Lung (tissue), 16 donors: Measurements from ENCODE around the gene DPH2. TPM values are rescaled to one million over a fixed set of nuclear protein-coding genes. Genes with fewer than 3 reads are reported as not detected.

Source experiments
- ATAC-seq: fragments of 200-7000 bp; cut with Tn5 transposase; one replicate; pipeline ENCODE4 v1.9.1; 2020; ENCODE audit warnings: moderate number of reproducible peaks; ENCODE audit not compliant: insufficient read depth, low FRiP score
- DNase-seq, 3 donors: peaks; one replicate each; pipeline ENCODE4 v3.0.0-alpha.2; 2013 to 2017
- H3K27ac ChIP-seq, 2 donors: one replicate each; pipeline ENCODE4 v1.5.1; 2013; ENCODE audit warnings: mild to moderate bottlenecking in 2 of 2, moderate library complexity in 2 of 2, control low read depth in 1 of 2, inconsistent platforms in 1 of 2, low read depth in 1 of 2, low read length in 1 of 2
- H3K27me3 ChIP-seq, 3 donors: one replicate each; pipeline ENCODE4 v1.5.1; 2013; ENCODE audit warnings: low read length in 2 of 3; ENCODE audit not compliant: control insufficient read depth in 3 of 3, insufficient read depth in 3 of 3
- H3K36me3 ChIP-seq, 4 donors: one replicate each; pipeline ENCODE4 v1.5.1; 2013; ENCODE audit warnings: low read length in 4 of 4, mild to moderate bottlenecking in 1 of 4, moderate library complexity in 1 of 4; ENCODE audit not compliant: control insufficient read depth in 4 of 4, insufficient read depth in 4 of 4
- H3K4me1 ChIP-seq, 5 donors: one replicate each; pipeline ENCODE4 v1.5.1; 2013; ENCODE audit warnings: low read length in 5 of 5, mild to moderate bottlenecking in 2 of 5, moderate library complexity in 1 of 5; ENCODE audit not compliant: control insufficient read depth in 5 of 5, insufficient read depth in 5 of 5
- H3K4me3 ChIP-seq: one replicate; pipeline ENCODE4 v1.5.1; 2013; ENCODE audit warnings: mild to moderate bottlenecking, control low read depth, moderate library complexity
- H3K9ac ChIP-seq, 2 donors: one replicate each; pipeline ENCODE4 v1.5.1; 2013; ENCODE audit warnings: low read length in 2 of 2, control low read depth in 1 of 2; ENCODE audit not compliant: insufficient read depth in 1 of 2
- H3K9me3 ChIP-seq, 4 donors: one replicate each; pipeline ENCODE4 v1.5.1; 2013; ENCODE audit warnings: low read length in 3 of 4, mild to moderate bottlenecking in 1 of 4, moderate library complexity in 1 of 4; ENCODE audit not compliant: control insufficient read depth in 4 of 4, insufficient read depth in 3 of 4
- WGBS, 2 donors: extraction: QIAGEN DNeasy Blood & Tissue Kit; methylation state at CpG; one replicate each; pipeline ENCODE4 v1.1.7; 2013; 5-methylcytosine and 5-hydroxymethylcytosine counted together
- long read RNA-seq, 5 donors: transcript quantifications; one replicate each; lab custom pipeline, GENCODE V29; 2026
- polyA plus RNA-seq, 2 donors: library from polyadenylated mRNA; stranded (reverse); fragments of 200-250 nt; gene quantifications; one replicate each; pipeline ENCODE4 v1.2.1, GENCODE V29; 2013
- total RNA-seq, 2 donors: library from RNA; depleted of rRNA in 1 of 2; stranded (reverse); fragments of >200 nt in 1 of 2; gene quantifications; one replicate each; pipeline ENCODE4 v1.2.1, GENCODE V29; 2014 to 2021
- TF ChIP-seq, protein P1 (sequence below): IDR thresholded peaks from 2 replicates; pipeline ENCODE4 v1.5.1; 2012; ENCODE audit warnings: mild to moderate bottlenecking; ENCODE audit errors: control extremely low read depth, extremely low read depth
- donor health status: control.
- donor health status: control.
- donor health status: Bipolar disorder and iron deficiency.
- donor health status: healthy.
- donor health status: DM: yes; HTN: yes; CAD: no.

The DPH2 gene
- total RNA-seq (10 to 100 TPM; 17.1 to 25.5 TPM), polyA plus RNA-seq (10 to 100 TPM; 11.6 to 28.5 TPM)
- long read RNA-seq, donor 1, partial matches to known transcripts, result 5 of 10 reads
- long read RNA-seq, donor 1, other reads (novel, unspliced or antisense), result 0 of 10 reads
- long read RNA-seq, donor 2, partial matches to known transcripts, result 0 of 4 reads
- long read RNA-seq, donor 2, other reads (novel, unspliced or antisense), result 0 of 4 reads
- long read RNA-seq, donor 3, partial matches to known transcripts, result 0 of 3 reads
- long read RNA-seq, donor 3, other reads (novel, unspliced or antisense), result 0 of 3 reads
- long read RNA-seq, donor 4, partial matches to known transcripts, result 0 of 2 reads
- long read RNA-seq, donor 4, other reads (novel, unspliced or antisense), result 0 of 2 reads
- long read RNA-seq, donor 5, partial matches to known transcripts, result 0 of 5 reads
- long read RNA-seq, donor 5, other reads (novel, unspliced or antisense), result 0 of 5 reads

- Histone ChIP-seq H3K9ac (peak within 1 kb of the TSS in 1 of 2 donors; percentile 11), H3K27ac (peak within 1 kb of the TSS; percentile 49 to 50), H3K27me3 (no peaks in the 10 kb centered on the region), H3K36me3 (peaks cover 4 to 19% (median 5%) of the 10 kb centered on the region in 4 donors), H3K4me1 (peaks cover 0 to 15% (median 0%) of the 10 kb centered on the region in 5 donors), H3K4me3 (peak within 1 kb of the TSS; percentile 71), H3K9me3 (no peaks in the 10 kb centered on the region)
- peak; percentile 92 for ATAC-seq
- TF ChIP-seq, protein P1, sequence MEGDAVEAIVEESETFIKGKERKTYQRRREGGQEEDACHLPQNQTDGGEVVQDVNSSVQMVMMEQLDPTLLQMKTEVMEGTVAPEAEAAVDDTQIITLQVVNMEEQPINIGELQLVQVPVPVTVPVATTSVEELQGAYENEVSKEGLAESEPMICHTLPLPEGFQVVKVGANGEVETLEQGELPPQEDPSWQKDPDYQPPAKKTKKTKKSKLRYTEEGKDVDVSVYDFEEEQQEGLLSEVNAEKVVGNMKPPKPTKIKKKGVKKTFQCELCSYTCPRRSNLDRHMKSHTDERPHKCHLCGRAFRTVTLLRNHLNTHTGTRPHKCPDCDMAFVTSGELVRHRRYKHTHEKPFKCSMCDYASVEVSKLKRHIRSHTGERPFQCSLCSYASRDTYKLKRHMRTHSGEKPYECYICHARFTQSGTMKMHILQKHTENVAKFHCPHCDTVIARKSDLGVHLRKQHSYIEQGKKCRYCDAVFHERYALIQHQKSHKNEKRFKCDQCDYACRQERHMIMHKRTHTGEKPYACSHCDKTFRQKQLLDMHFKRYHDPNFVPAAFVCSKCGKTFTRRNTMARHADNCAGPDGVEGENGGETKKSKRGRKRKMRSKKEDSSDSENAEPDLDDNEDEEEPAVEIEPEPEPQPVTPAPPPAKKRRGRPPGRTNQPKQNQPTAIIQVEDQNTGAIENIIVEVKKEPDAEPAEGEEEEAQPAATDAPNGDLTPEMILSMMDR, result no peak
- DNase-seq, result peak; percentile 97 to 99 (median 98)
- 1% methylated on average over 47 of the region's 47 CpGs for WGBS, 2 donors
These were observed at the start of gene DPH2 for GRCh38 chr1:43969746-43970466. Gene DPH2, plus strand, starts transcription at chr1:43970010. Its CDS starts 166 bp downstream, at chr1:43970176.

DNA sequence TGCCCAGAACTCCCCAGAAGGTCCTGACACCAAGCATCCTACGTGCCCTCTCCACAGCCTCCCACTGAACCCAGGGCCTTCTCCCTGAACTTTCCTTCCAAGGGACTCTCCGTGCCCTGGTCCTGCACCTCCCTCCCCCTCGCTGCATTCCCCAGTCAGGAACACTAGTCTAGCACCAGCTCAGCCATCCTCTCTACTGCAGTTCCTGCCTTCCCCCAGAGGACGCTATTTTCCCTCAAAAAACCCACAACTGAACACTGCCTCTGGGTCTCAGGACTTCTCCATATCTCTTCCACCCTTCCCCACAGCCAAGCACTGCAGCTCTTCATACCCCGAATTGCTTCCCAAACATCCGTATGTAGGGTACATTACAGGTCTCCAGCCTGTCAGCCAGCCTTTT, 48.8 kb upstream of the DPH2 start:
- DNase-seq (no peak), ATAC-seq (no peak)
- H3K4me3 ChIP-seq, result no peak overlapping the region
- H3K27me3 ChIP-seq, result no peaks in the 10 kb centered on the region
- H3K4me1 ChIP-seq, result no peaks in the 10 kb centered on the region
- 97 to 99% methylated on average over 6 of the region's 6 CpGs for WGBS, 2 donors
- H3K9ac ChIP-seq, result no peak overlapping the region
- no peaks in the 10 kb centered on the region for H3K9me3 ChIP-seq
- peaks cover 0 to 11% (median 4%) of the 10 kb centered on the region in 4 donors for H3K36me3 ChIP-seq
- H3K27ac ChIP-seq, result no peak overlapping the region
- TF ChIP-seq, protein P1, result no peak

DNA sequence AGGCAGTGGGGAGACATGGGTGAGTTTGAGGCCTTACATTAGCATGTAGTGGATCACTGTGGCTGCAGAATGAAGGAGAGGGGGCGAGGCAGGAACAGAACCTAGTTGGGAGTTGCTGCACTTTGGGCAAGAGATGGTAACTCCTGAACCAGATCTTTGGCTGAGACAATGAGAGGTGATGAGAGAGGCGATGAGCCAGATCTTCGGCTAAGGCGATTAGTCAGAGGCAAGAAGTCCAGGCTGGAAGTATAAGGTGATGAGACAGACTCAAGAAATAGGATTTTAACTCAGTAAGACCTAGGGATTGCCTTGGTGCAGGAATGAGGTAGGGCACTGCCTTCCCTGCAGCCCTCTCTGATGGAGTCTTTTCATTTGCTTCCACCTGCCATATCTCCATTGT, 45.3 kb upstream of the DPH2 start:
- no peaks in the 10 kb centered on the region for H3K4me1 ChIP-seq
- 80 to 95% methylated on average over 4 of the region's 4 CpGs for WGBS, 2 donors
- DNase-seq (no peak), ATAC-seq (no peak)
- peaks cover 0 to 13% (median 4%) of the 10 kb centered on the region in 4 donors for H3K36me3 ChIP-seq
- no peaks in the 10 kb centered on the region for H3K9me3 ChIP-seq
- TF ChIP-seq, protein P1, result no peak
- H3K27ac ChIP-seq, result no peak overlapping the region
- H3K9ac ChIP-seq, result no peak overlapping the region
- no peak overlapping the region for H3K4me3 ChIP-seq
- no peaks in the 10 kb centered on the region for H3K27me3 ChIP-seq
